22Rv1 (cell line): ENCODE measurements around the gene EPHB1.

Experiments used
- CTCF ChIP-seq: fragments of 450-650 bp; IDR thresholded peaks from 2 replicates; pipeline ENCODE4 v1.5.1; 2017; ENCODE audit warnings: mild to moderate bottlenecking
- ZFX ChIP-seq: fragments of 450-650 bp; IDR thresholded peaks from 2 replicates; pipeline ENCODE4 v1.6.1; 2017; ENCODE audit warnings: antibody characterized with exemption, borderline replicate concordance

DNA sequence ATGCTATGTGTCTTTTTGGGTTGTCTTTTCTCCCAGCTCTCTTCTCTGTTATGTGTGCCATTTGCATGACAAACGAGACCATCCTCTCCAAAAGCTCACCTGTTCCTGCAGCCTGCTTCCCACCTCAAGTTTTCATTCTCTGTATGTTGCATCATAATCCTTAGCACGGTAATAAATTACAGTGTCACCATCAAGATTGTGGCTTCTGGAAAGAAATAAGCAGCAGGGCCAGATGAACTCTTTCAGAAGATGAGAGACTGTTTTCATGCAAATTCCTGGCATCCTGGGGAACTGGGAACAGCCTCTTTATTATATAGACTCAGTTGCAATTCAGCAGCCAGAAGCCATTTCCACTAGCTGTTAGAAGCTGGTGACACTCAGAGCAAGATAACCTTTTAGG, 436.7 kb downstream of the EPHB1 start:
- TF ChIP-seq CTCF (no peak), ZFX (no peak)
